Activated CD4-positive, alpha-beta T cell treated with anti-CD3 and anti-CD28 coated beads for 1 hour (primary cell): ENCODE measurements around the gene CDCA8.

Experiments
- DNase-seq: peaks from one replicate; pipeline ENCODE4 v3.0.0-alpha.2; 2020

Gene CDCA8

DNA sequence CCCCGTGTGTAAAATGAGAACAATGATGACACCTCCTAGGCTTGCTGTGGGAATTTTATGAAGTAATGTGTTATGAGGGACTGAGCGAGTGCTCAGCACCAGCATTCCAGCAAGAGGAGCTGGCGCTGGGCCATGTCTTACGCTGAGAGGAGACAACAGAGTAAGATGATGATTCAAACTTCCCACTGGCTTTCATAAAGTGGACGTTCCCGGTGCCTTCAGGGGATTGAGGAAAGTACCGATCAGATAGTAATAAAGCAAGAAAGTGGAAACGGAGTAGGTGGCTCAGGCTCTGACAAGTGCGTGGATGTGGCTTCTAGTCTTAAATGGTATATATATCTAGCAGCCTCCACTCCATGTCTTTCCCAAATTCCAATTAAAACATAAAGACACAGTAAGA, 48.8 kb downstream of the CDCA8 start:
- no peak for DNase-seq

DNA sequence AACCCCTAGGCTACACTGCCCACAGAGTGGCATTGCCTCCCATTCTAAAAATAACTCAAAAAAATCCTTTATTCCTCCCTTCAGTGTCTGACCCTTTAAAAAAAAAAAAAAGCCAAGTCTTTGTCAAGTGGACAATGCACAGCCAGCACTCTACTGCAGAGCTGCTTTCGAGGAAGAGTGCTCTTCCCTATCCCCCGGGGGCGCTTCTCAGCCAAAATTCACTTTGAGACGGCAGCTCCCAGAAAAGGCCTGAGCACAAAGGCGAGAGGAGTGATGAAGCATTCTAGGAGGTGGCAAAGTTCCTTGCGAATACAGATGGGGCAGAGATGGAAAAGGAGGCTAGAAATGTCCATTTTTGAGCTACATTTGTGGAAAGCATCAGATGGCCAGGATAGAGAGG, 49.3 kb downstream of the CDCA8 start:
- DNase-seq, result no peak

DNA sequence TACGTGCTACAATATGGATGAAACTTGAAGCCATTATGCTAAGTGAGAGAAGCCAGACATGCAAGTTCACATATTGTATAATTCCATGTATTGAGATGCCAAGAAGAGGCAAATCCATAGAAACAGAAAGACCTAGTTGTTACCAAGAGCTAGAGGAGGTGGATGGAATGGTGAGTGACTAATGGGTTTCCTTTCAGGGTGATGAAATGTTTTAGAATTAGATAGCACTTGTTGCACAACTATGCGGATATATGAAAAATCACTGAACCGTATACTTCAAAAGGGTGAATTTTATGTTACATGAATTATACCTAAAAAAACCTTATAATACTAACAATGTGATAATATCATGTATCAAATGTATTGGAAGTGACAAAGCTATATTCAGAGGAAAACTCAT, 54.5 kb downstream of the CDCA8 start:
- no peak for DNase-seq

DNA sequence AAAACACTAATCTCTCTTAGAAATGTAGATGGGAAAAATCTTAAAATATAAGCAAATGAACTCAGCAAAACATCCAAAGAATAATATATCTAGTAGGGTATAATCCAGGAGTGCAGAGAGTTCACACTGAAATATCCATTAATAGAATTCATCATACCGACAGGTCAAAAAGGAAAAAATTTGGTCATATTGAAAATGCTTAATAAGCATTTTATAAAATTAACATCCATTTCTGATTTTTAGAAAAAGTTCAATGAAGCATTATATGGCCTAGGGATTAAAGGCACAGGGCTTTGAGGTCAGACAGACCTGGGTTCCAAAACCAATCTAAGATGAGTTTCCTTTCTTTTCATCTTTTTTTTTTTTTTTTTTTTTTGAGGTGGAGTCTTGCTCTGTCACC, 56.2 kb downstream of the CDCA8 start:
- no peak for DNase-seq

DNA sequence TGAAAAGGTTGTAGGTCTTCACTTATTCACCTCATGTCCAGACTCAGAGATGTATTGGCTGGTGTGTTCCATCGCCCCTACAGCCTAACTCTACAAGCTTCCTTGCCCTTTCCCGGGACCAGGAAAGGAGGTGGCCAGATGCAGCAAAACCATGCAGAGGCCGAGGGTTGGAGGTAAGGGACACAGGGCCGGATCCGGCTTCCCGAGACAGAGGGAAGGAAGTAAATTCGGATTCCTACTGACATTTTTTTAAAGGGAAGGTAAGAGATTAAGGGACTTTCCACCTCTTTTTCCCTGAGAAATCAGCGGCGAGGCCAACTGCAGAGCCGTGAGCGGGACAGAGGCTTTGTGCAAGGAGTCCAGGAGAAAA, 59.9 kb downstream of the CDCA8 start:
- no peak for DNase-seq

DNA sequence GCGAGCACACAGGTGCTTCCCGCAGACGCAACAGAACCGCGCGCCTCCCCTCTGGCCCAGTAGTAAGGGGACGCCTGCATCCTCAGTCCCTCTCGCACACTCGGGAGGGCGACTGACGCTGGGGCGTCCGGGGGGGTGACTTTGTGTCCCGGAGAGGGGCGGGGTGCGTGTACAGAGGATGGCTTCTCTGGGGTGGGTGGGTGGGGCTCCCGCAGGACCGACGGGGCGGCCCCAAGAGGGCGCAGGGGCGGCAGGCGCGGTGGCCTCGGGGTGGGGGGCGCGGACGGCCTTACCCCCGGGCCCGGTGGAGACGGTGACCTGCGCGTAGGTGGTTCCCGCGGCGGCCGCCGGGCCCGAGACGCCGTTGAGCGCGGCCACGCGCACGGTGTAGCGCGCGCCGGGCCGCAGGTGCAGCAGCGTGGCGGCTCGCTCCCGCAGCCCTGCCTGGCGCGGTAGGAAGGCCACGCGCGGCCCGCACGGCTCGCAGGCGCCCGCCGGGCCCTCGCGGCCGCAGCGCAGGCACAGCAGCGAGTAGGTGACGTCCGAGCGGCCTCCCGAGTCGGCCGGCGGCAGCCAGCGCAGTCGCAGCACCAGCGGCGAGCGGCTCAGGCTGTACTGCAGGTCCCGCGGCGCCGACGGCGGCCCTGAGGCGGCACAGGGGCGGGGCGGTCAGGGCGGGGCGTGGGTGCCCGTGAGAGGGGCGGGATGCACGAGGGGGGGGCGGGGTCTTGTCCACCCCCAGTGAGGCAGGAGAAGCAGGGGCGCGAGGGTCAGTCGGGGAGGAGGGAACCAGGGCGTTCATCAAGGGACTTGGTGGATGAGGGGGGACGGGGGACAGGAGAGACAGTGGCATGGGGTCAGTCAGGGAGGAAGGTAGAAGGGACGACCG, 60.5 kb downstream of the CDCA8 start:
- no peak for DNase-seq

DNA sequence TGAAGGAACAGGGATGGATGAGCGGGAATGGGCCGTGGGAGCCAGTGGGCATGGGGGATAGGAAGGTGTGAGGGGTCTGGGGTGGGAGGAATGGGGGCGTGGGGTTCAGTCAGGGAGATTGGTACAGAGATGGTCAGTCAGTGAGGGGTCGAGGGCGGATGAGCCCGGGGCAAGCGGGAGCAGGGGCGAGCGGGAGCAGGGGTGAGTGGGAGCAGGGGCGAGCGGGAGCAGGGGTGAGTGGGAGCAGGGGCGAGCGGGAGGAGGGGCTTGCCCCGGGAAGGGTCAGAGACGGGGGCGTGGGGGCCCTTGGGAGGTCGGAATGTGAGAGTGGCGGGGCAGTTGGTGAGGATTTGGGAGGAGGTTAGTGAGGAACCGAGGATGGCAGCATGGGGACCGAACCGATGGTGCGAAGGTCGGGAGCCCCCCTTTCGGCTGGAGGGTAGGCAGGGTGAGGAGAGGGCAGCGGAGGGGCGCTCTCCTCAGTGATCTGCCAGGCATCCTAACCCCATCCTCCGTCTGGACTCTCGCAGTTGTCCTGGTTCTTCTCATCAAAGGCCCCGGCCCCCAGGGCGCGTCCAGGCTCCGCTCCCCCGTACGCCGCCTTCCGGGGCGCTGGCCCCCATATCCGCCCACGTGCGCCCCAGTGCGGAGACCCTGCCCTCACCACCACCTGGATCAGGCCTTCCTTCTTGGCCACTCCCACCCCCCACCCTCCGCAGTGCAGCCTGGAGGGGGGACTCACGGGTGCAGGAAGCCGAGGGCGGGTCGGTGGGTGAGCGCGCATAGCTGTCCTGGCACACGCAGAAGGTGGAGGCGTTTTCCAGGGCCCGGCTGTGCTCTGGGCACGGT, 61.4 kb downstream of the CDCA8 start:
- DNase-seq, result no peak

DNA sequence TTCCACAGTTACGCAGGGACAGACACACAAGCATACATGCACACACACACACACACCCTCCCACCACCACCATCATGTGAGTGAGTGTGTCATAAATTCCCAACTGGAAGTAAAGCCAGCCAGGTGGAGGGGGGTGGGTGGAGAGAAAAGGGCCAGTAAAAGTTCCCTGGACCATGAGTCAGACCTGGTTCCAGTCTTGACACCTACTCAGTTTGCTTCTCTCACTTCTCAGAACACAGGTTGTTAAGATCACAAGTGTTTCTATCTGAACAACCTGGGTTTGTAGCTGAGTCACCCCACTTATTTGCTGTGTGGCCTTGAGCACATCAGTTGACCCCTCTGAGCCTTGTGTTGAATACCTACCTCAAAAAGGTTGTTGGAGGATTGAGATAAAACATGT, 63.0 kb downstream of the CDCA8 start:
- DNase-seq, result no peak

DNA sequence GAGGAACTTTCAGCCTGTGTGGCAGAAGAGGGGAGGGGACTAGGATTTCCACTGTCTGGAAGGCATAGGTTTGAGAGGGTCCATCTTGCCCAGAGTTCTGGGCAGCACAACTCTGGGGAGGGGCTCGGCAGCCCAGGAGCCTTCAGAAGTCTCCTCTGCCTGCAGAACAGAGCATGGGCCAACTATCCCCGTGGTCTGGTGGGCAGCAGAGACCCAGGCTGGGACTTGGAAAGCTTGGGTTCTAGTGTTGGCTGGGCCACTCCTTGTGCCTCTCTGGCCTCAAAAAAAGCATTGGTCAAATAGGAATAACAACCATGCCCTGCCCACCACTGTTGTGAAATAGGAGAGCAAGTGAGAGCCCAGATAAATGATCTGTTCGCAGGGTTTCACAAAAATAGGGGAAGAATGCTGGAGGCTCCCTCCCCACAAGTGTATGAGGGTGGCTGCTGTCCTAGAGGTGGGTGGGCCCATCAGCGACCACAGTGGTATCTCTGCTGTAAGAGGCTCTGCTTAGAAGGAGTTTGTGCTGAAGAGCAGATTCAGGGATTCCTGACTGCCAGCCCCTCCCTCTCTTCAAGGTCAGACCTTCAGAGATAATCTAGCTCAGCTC, 63.7 kb downstream of the CDCA8 start:
- DNase-seq, result no peak
